Activated CD8-positive, alpha-beta T cell treated with anti-CD3 and anti-CD28 coated beads for 36 hours (primary cell): ENCODE measurements around the gene MREG. TPM values are rescaled to one million over a fixed set of nuclear protein-coding genes. Genes with fewer than 3 reads are reported as not detected.

Experiments used
- ATAC-seq: fragments of 200-7000 bp; cut with Tn5 transposase; one replicate; pipeline ENCODE4 v1.10.0; 2021; ENCODE audit warnings: mild to moderate bottlenecking, moderate library complexity
- CTCF ChIA-PET: fragments of 350-600 bp; sonication (Branson Sonifier 250); formaldehyde crosslinking; loops from one replicate; lab custom pipeline; 2021; ENCODE audit warnings: antibody characterized with exemption; lab: Charles Lee
- POLR2A ChIA-PET: fragments of 350-600 bp; sonication (Branson Sonifier 250); formaldehyde crosslinking; loops from one replicate; lab custom pipeline; 2021; ENCODE audit warnings: antibody characterized with exemption; lab: Charles Lee
- DNase-seq: peaks from one replicate; pipeline ENCODE4 v3.0.0-alpha.2; 2020
- H3K27ac Mint-ChIP-seq: one replicate; pipeline ENCODE4 v1.8.0; 2021; ENCODE audit warnings: mild to moderate bottlenecking, mixed read lengths
- H3K27me3 Mint-ChIP-seq: one replicate; pipeline ENCODE4 v1.8.0; 2021; ENCODE audit warnings: mixed read lengths
- H3K36me3 Mint-ChIP-seq: one replicate; pipeline ENCODE4 v1.8.0; 2021; ENCODE audit warnings: low read depth, mixed read lengths
- H3K4me1 Mint-ChIP-seq: one replicate; pipeline ENCODE4 v1.8.0; 2021; ENCODE audit warnings: low read depth, mixed read lengths
- H3K4me3 Mint-ChIP-seq: one replicate; pipeline ENCODE4 v1.8.0; 2021; ENCODE audit warnings: mild to moderate bottlenecking, moderate library complexity, mixed read lengths
- H3K9me3 Mint-ChIP-seq: one replicate; pipeline ENCODE4 v1.8.0; 2021; ENCODE audit warnings: mixed read lengths
- intact Hi-C: fragments of 100-400 bp; cut with micrococcal nuclease; formaldehyde crosslinking; loops from one replicate; pipeline ENCODE4 v1.10.0; 2022
- total RNA-seq, 2 experiments: library from RNA; stranded (reverse); gene quantifications; one replicate each; pipeline ENCODE4 v1.2.3, GENCODE V29; 2021
- TF ChIP-seq, protein P1 (sequence below): fragments of 200-600 bp; IDR thresholded peaks from one replicate; pipeline ENCODE4 v1.8.0; 2022; ENCODE audit warnings: antibody characterized with exemption, mild to moderate bottlenecking

Gene MREG
- total RNA-seq, 2 experiments from 2014 or later: 8.0 to 10.9 TPM

DNA sequence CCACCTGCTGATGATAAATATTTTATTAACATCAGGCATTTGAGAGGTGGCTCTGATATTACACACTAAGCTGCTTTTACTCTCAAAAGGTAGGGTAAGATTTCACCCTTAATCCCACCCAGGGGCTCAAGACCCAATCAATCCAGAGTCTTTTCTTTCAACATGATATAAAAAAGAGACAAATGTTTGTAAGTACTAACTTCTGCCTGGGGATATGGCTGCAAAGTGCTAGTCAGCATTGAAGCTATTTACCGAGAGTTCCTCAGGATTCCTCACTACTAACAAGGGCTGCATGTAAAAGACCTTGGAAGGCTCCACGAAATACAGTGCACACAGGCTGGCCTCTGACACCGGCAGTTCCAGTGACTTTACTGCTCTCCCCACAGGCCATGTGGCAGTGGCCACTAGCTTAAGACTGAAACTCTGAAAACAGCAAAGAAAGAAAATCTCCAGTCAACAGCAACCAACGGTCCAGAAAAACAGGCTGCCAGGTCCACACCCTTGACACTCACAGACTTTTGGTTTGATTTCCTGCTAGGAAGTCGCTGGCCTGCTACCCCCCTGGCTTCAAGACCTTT, 11.2 kb downstream of the MREG start:
- Mint-ChIP-seq H3K4me3 (no peak overlapping the region), H3K36me3 (peaks cover 4% of the 10 kb centered on the region), H3K27ac (no peak overlapping the region), H3K27me3 (no peaks in the 10 kb centered on the region), H3K9me3 (no peaks in the 10 kb centered on the region), H3K4me1 (peaks cover 45% of the 10 kb centered on the region)
- ChIA-PET CTCF (interaction anchor here (0.8 to 2.0 kb wide), 3 partner anchors 10 to 23 kb away, joined by 3 to 9 read pairs (median 5); no protein-coding TSS in a partner anchor), POLR2A (interaction anchor here (1.2 to 1.3 kb wide), 3 partner anchors 11 to 13 kb away, joined by 3 to 5 read pairs (median 4); no protein-coding TSS in a partner anchor)
- DNase-seq (no peak), ATAC-seq (no peak)
- TF ChIP-seq, protein P1, sequence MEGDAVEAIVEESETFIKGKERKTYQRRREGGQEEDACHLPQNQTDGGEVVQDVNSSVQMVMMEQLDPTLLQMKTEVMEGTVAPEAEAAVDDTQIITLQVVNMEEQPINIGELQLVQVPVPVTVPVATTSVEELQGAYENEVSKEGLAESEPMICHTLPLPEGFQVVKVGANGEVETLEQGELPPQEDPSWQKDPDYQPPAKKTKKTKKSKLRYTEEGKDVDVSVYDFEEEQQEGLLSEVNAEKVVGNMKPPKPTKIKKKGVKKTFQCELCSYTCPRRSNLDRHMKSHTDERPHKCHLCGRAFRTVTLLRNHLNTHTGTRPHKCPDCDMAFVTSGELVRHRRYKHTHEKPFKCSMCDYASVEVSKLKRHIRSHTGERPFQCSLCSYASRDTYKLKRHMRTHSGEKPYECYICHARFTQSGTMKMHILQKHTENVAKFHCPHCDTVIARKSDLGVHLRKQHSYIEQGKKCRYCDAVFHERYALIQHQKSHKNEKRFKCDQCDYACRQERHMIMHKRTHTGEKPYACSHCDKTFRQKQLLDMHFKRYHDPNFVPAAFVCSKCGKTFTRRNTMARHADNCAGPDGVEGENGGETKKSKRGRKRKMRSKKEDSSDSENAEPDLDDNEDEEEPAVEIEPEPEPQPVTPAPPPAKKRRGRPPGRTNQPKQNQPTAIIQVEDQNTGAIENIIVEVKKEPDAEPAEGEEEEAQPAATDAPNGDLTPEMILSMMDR: no peak
- intact Hi-C loops: no loop called here

DNA sequence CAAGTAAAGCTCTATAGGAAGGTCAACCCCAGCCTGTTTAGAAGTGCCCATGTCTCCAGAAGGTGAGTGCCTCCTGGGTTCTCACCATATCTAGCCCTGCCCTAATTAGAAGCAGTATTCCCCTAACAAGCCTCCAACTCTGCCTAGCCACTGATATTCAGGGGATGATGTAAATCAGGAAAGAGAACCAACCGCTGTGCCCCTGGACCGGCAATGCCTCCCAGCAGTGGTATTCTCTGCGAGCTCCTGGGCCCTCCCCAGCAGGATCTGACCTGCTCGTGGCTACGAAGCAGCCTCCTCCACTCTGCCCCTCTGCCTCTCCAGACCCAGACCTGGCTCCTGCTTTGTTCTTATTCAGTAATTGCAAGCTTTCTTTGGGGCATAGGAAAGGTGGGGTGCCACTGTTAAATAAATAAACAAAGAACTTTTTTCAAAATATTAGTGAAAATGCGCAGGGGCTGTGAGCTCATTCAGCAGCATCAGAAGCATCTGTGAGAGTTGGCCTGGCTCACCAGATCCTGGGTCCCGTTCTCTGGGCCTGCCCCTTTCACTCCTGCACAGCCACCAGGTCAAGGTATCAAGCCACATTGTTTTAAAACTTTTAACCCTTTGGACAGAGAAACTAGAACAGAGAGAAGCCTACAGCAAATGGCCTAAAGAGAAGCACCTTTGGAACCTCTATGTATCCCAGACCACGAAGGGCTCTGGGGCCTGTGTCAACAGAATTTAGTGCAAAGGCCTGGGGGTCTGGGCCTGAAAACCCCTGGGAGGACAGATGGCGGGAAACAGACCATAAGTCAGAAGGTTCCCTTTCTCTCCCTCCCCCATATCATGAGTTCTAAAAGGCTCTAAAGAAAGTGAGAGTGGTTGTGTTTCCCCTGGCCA, 11.9 kb downstream of the MREG start:
- H3K36me3 Mint-ChIP-seq: peaks cover 4% of the 10 kb centered on the region
- POLR2A ChIA-PET: interaction anchor here (1.2 to 1.3 kb wide), 3 partner anchors 11 to 14 kb away, joined by 3 to 5 read pairs (median 4); no protein-coding TSS in a partner anchor
- CTCF ChIA-PET: interaction anchor here (0.8 to 2.0 kb wide), 5 partner anchors 10 to 32 kb away, joined by 3 to 9 read pairs (median 5); no protein-coding TSS in a partner anchor

DNA sequence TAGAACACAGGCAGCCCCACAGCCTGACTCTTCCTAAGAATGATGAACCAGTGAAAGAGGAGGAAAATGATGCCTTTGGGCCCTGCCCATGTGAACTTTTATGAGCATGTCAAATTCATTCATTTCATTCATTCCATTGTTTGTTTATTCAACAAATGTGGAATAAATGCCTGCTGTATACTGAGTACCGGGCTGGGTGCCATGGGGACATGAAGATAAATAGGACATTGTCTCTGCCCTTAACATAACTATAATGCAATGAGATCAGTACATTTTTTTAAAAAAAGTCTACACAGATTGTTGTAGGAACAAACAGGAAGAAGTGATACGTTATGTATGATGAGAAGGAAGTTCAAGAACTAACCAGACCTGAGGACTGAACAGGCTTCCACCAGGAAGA, 14.7 kb downstream of the MREG start:
- ChIA-PET CTCF (interaction anchor here (1.3 kb wide), 1 partner anchor 49 kb away, joined by 4 read pairs; no protein-coding TSS in a partner anchor), POLR2A (interaction anchor here (0.9 kb wide), 1 partner anchor 41 kb away, joined by 3 read pairs; no protein-coding TSS in a partner anchor)
- intact Hi-C loops: no loop called here

More for the DNA sequence above, 11.9 kb downstream of the MREG start:
- H3K27ac Mint-ChIP-seq: no peak overlapping the region
- H3K27me3 Mint-ChIP-seq: no peaks in the 10 kb centered on the region
- TF ChIP-seq, protein P1: no peak
- ATAC-seq: no peak
- no peak overlapping the region for H3K4me3 Mint-ChIP-seq
- no peaks in the 10 kb centered on the region for H3K9me3 Mint-ChIP-seq
- no peak for DNase-seq
- peaks cover 38% of the 10 kb centered on the region for H3K4me1 Mint-ChIP-seq
- intact Hi-C loops: no loop called here

DNA sequence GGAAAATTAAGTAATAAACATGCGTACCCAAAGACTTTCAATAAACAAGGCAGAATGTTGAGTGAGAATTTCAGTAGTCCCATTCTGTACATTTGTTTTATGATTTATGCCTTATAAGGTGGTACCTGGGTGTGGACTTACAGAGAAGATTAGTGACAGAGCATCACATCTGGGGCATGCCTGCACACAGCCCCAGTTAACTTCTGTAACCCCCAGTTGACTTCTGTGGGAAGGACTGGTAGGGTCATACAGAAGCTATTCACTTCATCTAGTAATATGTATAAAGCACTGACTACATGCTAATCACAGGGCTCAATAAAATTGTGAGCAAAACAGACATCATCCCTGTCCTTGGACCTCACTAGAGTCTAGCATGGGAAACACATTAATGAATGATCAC, 16.1 kb downstream of the MREG start:
- TF ChIP-seq, protein P1: no peak
- H3K27me3 Mint-ChIP-seq: no peaks in the 10 kb centered on the region
- no peak overlapping the region for H3K4me3 Mint-ChIP-seq
- ChIA-PET POLR2A (interaction anchor here (1.2 kb wide), 1 partner anchor 19 kb away, joined by 3 read pairs; no protein-coding TSS in a partner anchor), CTCF (interaction anchor here (0.9 to 1.8 kb wide), 3 partner anchors 26 to 47 kb away, joined by 3 to 6 read pairs (median 4); no protein-coding TSS in a partner anchor)
- DNase-seq: no peak
- no peaks in the 10 kb centered on the region for H3K9me3 Mint-ChIP-seq
- no peak overlapping the region for H3K27ac Mint-ChIP-seq
- peaks cover 5% of the 10 kb centered on the region for H3K4me1 Mint-ChIP-seq
- no peak for ATAC-seq
- H3K36me3 Mint-ChIP-seq: peaks cover 33% of the 10 kb centered on the region
- intact Hi-C loops: no loop called here

More for the DNA sequence above, 14.7 kb downstream of the MREG start:
- Mint-ChIP-seq H3K4me1 (peaks cover 14% of the 10 kb centered on the region), H3K4me3 (no peak overlapping the region), H3K36me3 (peaks cover 23% of the 10 kb centered on the region), H3K27ac (no peak overlapping the region), H3K9me3 (no peaks in the 10 kb centered on the region), H3K27me3 (no peaks in the 10 kb centered on the region)
- ATAC-seq (no peak), DNase-seq (no peak)
- TF ChIP-seq, protein P1: no peak
